ENCODE measurements around the gene CASP9.

Gene CASP9

GRCh38 chr1:15445390-15446122, 78.5 kb downstream of the CASP9 start:
- DNase-seq (ENCODE audit: low read depth): no peak

DNA sequence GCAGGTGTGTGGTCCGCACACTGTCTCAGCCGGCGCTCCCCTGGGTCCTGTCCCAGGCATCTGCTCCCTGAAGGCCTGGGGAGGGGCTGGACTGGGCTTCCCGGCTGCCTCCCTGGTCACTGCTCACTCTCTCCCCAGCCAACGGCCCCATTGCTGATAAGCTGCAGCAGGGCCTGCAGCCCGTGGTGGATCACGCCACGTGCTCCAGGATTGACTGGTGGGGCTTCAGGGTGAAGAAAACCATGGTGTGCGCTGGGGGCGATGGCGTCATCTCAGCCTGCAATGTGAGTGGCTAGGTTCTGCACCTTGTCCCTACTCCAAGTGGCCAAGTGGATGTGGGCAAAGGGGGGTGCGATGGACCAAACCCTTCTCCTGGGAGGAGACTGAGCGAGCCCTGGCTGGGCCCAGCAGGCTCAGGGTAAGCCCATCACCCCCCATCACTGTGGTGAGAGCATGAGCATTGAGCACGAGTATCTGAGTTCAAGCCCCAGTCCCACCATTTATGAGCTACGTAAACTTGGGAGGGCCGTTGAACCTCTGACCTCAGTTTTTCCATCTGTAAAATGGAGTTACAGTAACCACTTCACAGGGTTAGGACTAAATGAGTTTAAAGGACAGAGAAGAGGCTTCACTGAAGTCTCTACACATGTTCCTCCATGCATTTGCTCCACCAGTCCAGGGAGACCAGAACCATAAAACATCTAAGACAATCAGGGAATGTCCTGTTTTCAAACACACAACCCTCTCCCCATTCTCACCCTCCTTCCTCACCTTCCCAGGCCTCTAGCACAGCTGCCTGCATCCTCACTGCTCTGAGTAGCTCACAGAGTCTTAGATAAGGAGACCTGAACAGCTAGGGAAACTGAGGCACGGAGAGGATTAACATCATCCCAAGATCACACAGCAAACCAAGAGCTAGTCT, 79.3 kb downstream of the CASP9 start:
- DNase-seq (ENCODE audit: low read depth): no peak

DNA sequence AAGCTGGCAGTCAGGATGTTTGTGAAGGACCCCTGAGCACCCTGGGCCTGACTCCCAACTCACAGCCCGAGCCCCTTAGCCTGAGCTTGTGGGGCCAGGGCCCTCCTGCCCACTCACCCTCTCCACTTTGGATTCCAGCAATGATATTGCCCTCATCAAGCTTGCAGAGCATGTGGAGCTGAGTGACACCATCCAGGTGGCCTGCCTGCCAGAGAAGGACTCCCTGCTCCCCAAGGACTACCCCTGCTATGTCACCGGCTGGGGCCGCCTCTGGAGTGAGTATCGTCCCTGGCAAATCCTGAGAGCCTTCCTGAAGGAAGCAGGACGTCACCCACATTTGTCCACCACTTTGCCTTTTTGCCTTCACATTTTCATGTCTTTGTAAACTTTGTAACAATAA, 80.7 kb downstream of the CASP9 start:
- DNase-seq (ENCODE audit: low read depth): no peak

DNA sequence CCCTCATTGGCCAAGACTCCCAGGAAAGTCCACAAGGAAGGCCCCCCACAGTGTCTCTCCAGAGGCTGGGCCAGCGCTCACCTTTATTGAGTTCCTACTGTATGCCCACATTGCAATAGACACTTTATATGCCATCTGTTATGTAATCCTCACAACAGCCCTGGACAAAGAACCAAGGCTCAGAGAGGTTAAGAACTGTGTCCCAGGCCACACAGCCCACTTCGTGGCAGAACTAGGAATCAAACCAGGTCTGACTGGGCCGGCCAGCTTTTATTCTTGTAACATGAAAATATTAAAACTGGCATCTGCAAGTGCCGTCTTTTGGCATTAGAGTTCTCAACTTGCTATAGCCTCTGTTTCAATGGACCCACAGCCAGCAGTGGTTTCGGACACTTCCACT, 81.3 kb downstream of the CASP9 start:
- no peak for DNase-seq (ENCODE audit: low read depth)

DNA sequence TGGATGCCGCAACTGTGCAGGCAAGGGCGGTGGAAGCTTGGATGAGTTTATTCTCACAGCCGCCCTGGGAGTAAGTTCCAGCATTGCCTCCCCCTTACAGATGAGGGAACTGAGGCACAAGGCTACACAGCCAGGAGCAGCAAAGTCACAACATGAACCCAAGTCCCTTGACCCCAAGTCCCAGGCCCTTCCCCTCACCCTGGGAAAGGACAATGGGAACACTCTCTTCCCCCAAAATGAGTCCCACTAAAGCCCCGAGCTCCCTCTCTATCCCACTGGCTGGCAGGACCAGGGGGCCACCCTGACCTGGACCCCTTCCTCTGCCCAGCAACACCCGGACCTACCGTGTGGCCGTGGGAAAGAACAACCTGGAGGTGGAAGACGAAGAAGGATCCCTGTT, 81.9 kb downstream of the CASP9 start:
- no peak for DNase-seq (ENCODE audit: low read depth)
